Measurements from ENCODE around the gene STK39.

- no peak for TF ChIP-seq POLR2A (IDR thresholded peaks at IDR 0.05)
- TF ChIP-seq CTCF (IDR thresholded peaks at IDR 0.05): no peak
- no peak for TF ChIP-seq POLR2AphosphoS5 (IDR thresholded peaks at IDR 0.05)
These were observed 171.9 kb downstream of the STK39 start for GRCh38 chr2:168075446-168075845.
